GM12801 (cell line): Measurements from ENCODE around the gene XPO5.

ENCODE experiments used
- TF ChIP-seq, protein P1 (sequence below): IDR thresholded peaks from one replicate; pipeline ENCODE4 v1.5.1; 2011; ENCODE audit warnings: control low read depth; ENCODE audit not compliant: insufficient read length; ENCODE audit errors: extremely low read depth

Gene XPO5

DNA sequence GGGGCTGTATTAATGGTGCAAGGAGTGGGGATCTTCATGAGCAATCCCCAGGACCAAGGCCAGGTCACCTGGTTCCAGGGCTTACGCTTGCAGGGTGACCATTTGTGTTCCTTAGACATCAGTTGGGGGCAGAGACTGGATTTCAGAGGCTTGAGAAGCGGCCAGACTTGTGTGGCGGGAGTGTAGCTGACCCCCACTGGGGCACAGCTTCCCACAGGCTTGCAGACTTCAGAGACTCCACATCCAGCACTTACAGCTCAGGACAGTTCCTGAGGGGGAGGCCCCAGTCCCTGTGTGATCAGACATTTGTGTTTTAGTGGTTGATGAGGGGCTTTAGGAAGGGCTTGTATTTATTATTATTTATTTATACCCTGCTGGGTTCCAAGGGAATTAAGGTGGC, 83.2 kb downstream of the XPO5 start:
- TF ChIP-seq, protein P1, sequence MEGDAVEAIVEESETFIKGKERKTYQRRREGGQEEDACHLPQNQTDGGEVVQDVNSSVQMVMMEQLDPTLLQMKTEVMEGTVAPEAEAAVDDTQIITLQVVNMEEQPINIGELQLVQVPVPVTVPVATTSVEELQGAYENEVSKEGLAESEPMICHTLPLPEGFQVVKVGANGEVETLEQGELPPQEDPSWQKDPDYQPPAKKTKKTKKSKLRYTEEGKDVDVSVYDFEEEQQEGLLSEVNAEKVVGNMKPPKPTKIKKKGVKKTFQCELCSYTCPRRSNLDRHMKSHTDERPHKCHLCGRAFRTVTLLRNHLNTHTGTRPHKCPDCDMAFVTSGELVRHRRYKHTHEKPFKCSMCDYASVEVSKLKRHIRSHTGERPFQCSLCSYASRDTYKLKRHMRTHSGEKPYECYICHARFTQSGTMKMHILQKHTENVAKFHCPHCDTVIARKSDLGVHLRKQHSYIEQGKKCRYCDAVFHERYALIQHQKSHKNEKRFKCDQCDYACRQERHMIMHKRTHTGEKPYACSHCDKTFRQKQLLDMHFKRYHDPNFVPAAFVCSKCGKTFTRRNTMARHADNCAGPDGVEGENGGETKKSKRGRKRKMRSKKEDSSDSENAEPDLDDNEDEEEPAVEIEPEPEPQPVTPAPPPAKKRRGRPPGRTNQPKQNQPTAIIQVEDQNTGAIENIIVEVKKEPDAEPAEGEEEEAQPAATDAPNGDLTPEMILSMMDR = no peak

DNA sequence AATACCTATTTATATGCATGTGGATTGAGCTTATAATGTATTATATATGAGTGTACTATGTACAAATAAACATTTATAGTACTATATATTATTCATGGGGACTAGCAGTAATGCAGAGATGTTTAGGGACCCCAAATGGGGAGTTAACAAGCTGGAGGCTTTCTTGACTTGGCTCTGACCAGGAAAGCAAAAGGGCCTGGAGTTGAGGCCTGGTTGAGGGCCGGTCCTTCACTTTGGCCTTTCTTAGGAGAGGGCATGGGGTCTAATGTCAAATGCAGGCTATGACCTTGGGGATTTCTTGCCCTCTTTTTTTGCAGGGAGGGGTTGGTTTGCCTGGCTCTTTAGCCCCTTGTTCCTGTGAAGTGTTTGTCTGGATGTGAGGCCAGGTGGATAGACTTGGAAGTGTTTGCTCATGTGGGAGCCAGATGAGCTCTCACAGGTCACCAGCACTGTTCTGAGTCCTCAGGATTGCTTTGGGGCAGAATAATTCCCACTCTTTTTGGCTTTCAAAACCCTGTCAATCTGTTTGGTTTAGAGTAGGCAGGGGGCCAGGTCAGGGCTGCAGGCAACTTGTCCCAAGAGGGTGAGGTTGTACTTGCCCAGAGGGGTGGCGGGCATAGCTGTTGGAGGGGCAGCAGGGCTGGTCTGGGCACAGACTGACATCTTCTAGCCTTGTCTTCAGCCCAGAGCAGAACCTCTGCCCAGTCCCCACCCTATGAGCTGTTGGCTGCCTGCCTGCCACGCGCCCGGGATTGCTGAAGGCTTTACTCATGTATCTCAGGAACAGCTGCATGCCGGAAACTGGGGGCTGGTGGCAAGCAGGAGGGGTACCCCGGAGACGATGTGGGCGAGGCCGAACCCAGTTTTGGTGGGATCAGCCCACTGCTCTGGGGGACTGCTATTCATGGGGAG, 83.8 kb downstream of the XPO5 start:
- TF ChIP-seq, protein P1 = no peak

DNA sequence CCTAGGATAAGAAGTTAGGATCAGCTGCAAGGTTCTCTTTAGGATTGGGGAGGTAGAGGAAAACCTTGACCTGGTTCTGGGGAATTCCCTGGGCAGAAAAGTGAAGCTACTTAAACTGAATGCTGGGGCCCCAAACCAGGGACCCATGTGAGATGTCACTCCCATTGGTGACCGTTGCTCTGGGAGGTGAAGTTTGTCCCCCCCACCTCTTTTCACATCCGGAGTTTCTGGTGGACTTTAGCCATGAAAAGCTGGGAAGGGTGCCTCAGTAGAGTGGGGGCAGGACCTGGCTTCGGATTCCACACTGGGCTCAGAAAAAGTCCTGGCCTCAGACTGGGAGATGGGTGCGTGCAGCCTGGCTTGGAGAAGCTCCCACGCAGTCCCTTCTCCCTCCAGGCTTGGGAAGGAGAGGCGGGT, 85.3 kb downstream of the XPO5 start:
- TF ChIP-seq, protein P1 = no peak

DNA sequence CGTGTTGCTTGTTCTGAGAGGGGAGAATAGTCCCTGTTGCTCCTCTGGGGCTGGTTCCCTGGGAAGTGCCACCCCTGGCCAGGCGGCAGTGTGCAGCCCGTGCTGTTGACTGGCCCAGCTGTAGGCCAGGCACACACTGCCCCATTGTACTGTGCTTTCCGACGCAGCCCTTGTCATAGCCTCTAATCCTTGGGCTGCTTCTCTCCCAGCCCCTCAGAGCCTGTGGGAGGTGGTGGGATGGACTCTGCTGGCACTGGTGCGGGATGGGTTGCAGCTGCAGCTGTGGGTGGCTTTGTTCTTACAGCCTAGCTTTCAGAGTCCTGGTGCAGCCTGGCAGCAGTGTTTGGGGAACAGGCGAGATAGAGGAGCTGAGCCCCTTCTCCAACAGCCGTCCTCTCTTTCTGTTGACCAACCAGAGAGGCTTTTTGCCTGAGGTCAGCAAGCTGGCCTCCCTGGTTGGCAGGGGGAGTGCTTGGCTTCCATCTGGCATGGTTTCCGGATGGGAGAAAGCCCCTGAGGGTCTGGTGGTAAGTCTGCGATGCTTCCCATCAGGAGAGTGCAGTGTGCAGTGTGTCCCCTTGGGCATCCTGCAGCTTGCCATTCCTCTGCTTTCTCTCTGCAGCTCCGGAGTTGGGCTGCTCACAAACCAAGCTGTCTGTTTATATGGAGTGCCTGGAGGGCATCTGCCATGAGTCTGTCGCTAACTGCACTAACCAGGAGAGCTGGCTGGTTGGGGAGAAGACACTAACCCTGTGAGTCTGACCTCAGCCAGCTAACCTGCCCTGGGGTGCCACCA, 86.4 kb downstream of the XPO5 start:
- TF ChIP-seq, protein P1 = no peak

DNA sequence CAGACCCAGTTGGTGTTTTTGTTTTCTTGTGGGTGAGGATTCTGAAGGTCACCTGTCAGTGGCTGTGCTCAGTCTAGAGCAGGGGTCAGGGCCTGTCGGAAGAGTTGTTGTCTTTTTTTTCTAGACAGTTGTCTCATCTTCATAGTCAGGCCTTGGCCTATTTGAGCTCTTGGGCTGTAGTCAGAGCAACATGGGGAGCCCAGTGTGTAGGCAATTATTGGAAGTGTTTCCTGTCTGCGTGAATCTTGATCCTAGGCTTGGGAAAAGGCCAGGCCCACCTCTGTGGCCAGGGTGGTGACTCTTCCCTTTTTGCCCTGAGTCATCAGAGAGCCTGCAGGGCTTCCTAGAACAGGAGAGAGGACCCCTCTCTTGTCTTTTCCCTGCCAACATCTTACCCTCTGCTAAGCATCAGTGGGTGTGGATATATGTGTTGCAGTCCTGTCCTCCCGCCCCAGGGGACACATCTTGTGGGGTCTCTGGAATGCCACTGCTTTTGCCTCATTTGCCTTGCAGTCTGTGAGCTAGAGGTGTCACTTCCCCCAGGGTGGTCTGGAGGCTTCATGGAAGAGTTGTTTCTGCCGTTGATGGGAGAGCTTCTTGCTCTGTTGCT, 87.1 kb downstream of the XPO5 start:
- TF ChIP-seq, protein P1 = no peak

DNA sequence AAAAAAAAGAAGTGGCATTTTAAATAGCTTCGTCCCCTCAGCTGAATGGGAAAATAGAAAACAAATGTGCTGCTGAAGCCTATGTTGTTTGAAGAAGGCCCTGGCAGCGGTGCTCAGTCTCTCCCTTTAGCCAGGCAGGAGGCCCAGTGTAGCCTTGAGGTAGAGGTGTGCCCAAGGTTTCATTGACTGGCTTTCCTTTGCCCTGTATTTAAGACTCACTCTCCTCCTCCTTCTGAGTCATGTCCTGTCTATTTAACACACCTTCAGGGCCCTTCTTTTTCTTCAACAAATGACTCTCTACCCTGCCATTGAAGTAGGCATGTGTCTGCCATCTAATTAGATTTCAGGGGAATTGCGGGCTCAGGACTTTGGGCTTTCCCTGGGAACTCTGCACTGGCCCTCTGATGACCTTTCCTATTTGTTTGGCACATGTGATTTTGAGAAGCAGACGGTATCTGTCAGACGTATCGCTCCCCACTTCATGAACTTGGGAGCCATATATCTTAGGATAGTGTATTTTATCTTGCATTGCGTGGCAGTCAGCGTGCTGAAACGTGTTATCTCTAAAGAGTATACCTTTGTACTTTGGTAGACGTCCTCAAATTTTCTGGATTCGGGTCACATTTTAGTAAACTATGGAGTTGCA, 94.1 kb downstream of the XPO5 start:
- TF ChIP-seq, protein P1 = no peak
